Renal cortical epithelial cell (primary cell): ENCODE data around the gene SERPINB5. TPM values are rescaled to one million over a fixed set of nuclear protein-coding genes. Genes with fewer than 3 reads are reported as not detected.

Source experiments
- DNase-seq: peaks from one replicate; pipeline ENCODE4 v3.0.0-alpha.2; 2011; ENCODE audit warnings: low read depth
- total RNA-seq: library from RNA; depleted of rRNA; stranded (reverse); fragments of >200 nt; gene quantifications from 2 replicates; pipeline ENCODE4 v1.2.3, GENCODE V29; 2014

The SERPINB5 gene
- total RNA-seq, 1 donor from 2014 or later = 0.10 TPM

DNA sequence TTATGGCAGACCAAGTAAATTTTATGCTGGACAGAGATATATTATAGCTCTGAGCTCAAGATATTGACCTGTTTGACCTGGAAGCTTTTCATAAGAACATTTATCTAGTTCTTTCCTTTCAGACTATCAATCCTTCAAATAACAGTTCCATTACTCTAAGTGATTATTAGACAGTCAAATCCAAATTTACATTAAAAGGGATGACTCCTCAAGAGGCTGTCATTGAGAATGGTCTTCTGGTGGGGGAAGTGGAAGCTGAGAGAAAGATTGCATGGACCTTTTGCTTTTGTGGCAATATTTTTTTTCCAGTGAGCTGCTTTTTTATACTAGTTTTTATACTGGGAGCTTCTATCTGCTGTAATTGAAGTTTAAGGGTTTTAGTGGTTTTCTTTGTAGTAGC is 50.5 kb downstream of the SERPINB5 start:
- DNase-seq = no peak

- no peak for DNase-seq
Measured at GRCh38 chr18:63528863-63529492, 52.2 kb downstream of the SERPINB5 start.

DNA sequence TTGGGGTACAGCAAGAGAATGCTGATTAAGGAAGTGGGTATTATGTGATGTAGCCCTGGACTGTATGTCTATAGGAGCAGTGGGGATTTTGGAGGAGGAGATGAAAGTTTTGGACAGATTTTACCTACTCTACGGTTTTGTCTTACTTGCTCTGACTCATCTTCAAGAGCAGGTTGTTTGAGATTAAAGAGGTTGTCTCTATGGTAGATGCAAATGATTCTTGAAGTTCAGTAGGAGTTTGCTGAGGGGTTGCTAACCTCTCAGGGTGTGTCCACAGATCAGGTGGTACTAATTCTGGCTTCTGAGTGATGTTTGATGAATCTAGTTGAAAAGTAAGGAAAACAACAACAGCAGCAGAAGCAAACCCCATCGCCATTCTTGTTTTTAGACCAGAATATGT is 55.7 kb downstream of the SERPINB5 start:
- DNase-seq = no peak

- no peak for DNase-seq
Measured at GRCh38 chr18:63534615-63535014, 57.9 kb downstream of the SERPINB5 start.

DNA sequence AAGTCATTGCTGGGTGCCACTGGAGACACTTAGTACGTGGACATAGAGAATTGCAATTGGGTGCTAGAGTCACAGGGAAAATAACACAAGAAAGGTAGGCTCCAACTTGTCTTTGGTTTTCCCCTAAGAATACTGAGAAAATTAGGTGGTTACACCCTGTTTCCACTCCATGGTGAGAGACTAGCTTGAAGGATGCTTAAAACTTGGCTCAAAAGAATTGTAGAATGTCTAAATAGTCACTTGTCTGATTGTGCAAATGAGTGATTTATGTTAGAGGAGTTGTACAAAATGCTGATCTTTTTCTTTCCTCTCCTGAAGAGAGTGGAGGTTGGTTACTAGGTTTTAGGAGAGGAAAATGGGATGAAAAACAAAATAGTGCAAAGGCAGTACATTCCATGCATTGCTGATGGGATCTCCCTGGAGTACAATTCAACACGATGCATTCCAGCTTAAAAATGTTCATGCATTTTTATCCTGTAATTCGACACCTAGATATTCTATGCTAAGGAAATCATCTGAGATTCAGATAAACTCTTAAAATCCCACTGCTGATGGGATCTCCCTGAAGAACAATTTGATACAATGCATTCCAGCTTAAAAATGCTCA is 63.2 kb downstream of the SERPINB5 start:
- peak; percentile 29 for DNase-seq

GRCh38 chr18:63542069-63542468 is 65.3 kb downstream of the SERPINB5 start, which contains the start of gene SERPINB12:
Gene SERPINB12 (plus strand): TSS chr18:63542369. CDS start chr18:63556160, 13,791 bp downstream.
- DNase-seq = no peak

DNA sequence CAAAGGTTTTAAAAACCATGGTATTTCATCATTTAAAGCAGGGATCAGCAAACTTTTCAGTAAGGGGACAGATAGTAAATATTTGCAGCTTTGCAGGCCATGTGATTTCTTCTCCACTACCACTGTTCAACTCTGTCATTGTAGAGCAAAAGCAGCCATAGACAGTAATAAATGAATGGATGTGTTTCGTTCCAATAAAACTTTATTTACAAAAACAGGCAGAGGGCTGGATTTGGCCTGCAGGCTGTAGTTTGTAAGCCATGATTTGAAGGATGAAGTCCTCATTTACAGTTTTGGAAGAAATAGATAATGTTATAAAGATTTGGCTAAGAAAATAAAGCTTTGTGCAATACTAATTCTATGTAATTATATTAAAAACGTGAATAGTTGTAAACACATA is 67.3 kb downstream of the SERPINB5 start:
- DNase-seq = no peak

DNA sequence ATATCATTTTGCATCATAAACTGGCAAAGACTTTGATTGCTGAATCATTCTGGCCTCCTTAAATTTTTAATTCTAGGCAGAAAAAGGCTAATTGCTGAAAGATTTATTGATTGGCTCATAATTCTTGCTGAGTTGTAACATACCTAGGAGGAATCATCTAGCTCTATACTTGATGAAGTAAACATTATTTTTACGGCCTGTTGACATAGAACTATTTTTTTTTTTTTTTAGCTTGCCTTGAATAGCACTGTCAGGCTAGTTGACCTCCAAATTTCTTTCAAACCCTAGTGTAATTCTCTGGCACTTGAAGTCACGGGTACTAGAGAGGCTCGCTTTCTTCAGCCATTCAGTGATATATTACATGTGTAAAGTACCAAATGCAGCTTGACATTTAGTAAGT is 68.2 kb downstream of the SERPINB5 start:
- DNase-seq = no peak

DNA sequence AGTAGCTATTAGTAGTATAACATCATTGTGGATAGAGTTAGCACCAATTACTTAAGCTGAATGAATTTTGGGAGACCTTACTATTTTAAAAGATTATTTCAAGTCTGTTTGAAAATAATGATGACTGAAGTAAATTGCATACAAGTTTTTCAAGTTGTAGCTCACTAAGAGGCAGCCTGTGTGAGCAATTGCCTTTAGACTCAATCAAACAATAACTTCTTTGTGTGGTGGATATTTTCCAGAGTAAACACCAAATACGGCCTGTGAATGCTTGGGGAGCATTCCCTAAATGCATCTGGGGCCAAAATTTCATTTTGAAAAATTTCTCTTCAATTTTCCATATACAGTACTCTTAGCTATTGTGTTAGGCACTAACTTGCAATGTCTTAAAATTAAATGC is 73.3 kb downstream of the SERPINB5 start:
- no peak for DNase-seq

DNA sequence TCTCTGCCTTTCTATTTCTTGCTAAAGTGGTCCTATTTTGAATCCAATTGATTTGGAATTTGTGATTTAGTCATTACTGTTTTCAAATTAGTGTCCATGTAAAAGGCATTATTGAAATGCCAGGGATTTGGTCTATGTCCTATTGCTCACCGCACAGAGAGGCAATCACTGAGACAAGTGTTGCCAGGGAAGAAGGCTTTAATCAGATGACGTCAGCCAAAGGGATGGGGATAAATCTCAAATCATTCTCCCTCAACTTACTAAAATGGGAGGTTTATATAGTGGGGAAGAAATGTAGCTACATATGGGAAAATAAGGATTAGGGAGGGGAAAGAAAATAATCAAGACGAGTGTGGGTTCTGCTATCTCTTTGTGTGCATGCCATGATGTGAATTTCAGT is 75.0 kb downstream of the SERPINB5 start:
- DNase-seq = no peak

DNA sequence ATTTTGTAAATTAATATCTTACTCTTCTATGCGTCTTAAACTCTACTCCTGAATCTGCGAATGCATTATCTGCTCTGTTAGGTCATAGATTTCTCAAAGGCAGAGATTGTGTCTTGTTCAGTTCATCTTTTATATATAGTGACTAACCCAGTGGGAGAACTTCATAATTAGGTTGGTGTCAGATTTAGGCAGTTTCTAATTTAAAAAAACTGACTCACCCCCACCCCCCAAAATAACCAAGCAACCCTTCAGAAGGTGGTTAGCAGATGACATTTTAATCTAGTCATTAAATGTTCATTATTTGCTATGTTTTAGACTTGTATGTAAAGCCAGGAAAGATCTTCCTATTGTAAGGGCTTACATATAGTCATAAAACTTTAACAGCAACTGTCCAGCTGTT is 75.8 kb downstream of the SERPINB5 start:
- DNase-seq = no peak

DNA sequence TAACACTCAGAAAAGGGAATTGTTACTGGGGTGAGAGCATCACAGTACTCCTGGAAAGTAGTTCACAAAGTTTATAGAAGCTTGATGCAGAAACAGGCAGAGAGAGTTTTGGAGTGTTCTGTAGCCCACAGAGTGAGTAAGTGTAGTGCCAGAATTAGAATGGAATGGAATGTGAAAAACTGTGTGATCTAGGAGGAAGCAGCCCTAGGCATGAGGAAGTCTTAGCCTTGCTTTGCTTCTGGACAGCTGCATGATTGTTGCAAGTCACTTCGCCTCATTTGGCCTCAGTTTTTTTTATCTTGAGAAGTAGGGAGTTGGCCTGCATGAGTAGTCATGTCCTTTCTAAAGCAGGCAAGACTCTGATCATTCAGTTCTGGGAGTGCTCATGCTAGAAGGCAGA is 76.3 kb downstream of the SERPINB5 start:
- peak; percentile 90 for DNase-seq

Other genes starting within 250 kb of the SERPINB5 start
- 6.3 and 30.2 TPM in 2 replicates for gene BCL2, start 157.2 kb upstream of the SERPINB5 start, total RNA-seq
- 26.2 and 75.1 TPM in 2 replicates for gene KDSR, start 109.8 kb upstream of the SERPINB5 start, total RNA-seq
- gene VPS4B, start 54.5 kb upstream of the SERPINB5 start, total RNA-seq = 81.9 and 117 TPM in 2 replicates
- gene SERPINB12, start 65.4 kb downstream of the SERPINB5 start, total RNA-seq = not detected in 2 replicates
- gene SERPINB13, start 110.4 kb downstream of the SERPINB5 start, total RNA-seq = not detected in 2 replicates
- gene SERPINB4, start 167.3 kb downstream of the SERPINB5 start, total RNA-seq = 0.17 and 0.35 TPM in 2 replicates
- 0.40 and 1.9 TPM in 2 replicates for gene SERPINB3, start 184.9 kb downstream of the SERPINB5 start, total RNA-seq
- not detected in 2 replicates for gene SERPINB11, start 226.0 kb downstream of the SERPINB5 start, total RNA-seq